ENCODE data around the gene GPC4. TPM values are rescaled to one million over a fixed set of nuclear protein-coding genes. Genes with fewer than 3 reads are reported as not detected.

GPC4 gene
- polyA plus RNA-seq (ENCODE audit: insufficient read length in 4 of 4), result 10 to 100 TPM; 18.5 to 33.4 (median 24.6) TPM

- DNase-seq (ENCODE audit: low read depth in 4 of 4, low spot score in 3 of 4), result no peak
Observed at GRCh38 chrX:133415276-133416105, at the start of gene GPC4. Gene GPC4, minus strand, starts transcription at chrX:133415489. Its CDS starts 524 bp downstream, at chrX:133414965.

- no peak for DNase-seq (ENCODE audit: low read depth in 4 of 4, low spot score in 3 of 4)
Observed at GRCh38 chrX:133461231-133461630, 45.9 kb upstream of the GPC4 start.

- no peak for DNase-seq (ENCODE audit: low read depth in 4 of 4, low spot score in 3 of 4)
Observed at GRCh38 chrX:133454924-133455323, 39.6 kb upstream of the GPC4 start.

GRCh38 chrX:133454491-133454914 is 39.2 kb upstream of the GPC4 start:
- DNase-seq (ENCODE audit: low read depth in 4 of 4, low spot score in 3 of 4), result no peak

- no peak for DNase-seq (ENCODE audit: low read depth in 4 of 4, low spot score in 3 of 4)
Observed at GRCh38 chrX:133448512-133449076, 33.3 kb upstream of the GPC4 start.

GRCh38 chrX:133444952-133445831 is 29.9 kb upstream of the GPC4 start:
- no peak for DNase-seq (ENCODE audit: low read depth in 4 of 4, low spot score in 3 of 4)

GRCh38 chrX:133444196-133444595 is 28.9 kb upstream of the GPC4 start:
- no peak for DNase-seq (ENCODE audit: low read depth in 4 of 4, low spot score in 3 of 4)

GRCh38 chrX:133440797-133441163 is 25.5 kb upstream of the GPC4 start:
- no peak for DNase-seq (ENCODE audit: low read depth in 4 of 4, low spot score in 3 of 4)

GRCh38 chrX:133440081-133440796 is 24.9 kb upstream of the GPC4 start:
- no peak for DNase-seq (ENCODE audit: low read depth in 4 of 4, low spot score in 3 of 4)

- no peak for DNase-seq (ENCODE audit: low read depth in 4 of 4, low spot score in 3 of 4)
Observed at GRCh38 chrX:133437766-133438165, 22.5 kb upstream of the GPC4 start.

- no peak for DNase-seq (ENCODE audit: low read depth in 4 of 4, low spot score in 3 of 4)
Observed at GRCh38 chrX:133437356-133437755, 22.1 kb upstream of the GPC4 start.

GRCh38 chrX:133435544-133436124 is 20.3 kb upstream of the GPC4 start:
- no peak for DNase-seq (ENCODE audit: low read depth in 4 of 4, low spot score in 3 of 4)

- DNase-seq (ENCODE audit: low read depth in 4 of 4, low spot score in 3 of 4), result no peak
Observed at GRCh38 chrX:133434197-133434820, 19.0 kb upstream of the GPC4 start.

GRCh38 chrX:133419911-133420310 is 4.6 kb upstream of the GPC4 start:
- DNase-seq (ENCODE audit: low read depth in 4 of 4, low spot score in 3 of 4), result no peak

GRCh38 chrX:133418588-133418987 is 3.3 kb upstream of the GPC4 start:
- no peak for DNase-seq (ENCODE audit: low read depth in 4 of 4, low spot score in 3 of 4)

GRCh38 chrX:133417364-133417763 is 2.1 kb upstream of the GPC4 start:
- no peak for DNase-seq (ENCODE audit: low read depth in 4 of 4, low spot score in 3 of 4)

GRCh38 chrX:133414406-133415275 is 648 bp downstream of the GPC4 start:
- DNase-seq (ENCODE audit: low read depth in 4 of 4, low spot score in 3 of 4), result no peak

GRCh38 chrX:133413218-133413925 is 1.9 kb downstream of the GPC4 start:
- no peak for DNase-seq (ENCODE audit: low read depth in 4 of 4, low spot score in 3 of 4)
